HEK293 (cell line): ENCODE results near the gene SPAG5.

Experiments used
- CTCF ChIA-PET: fragments of 350-600 bp; formaldehyde crosslinking; extraction: SDS; loops from one replicate; lab custom pipeline; 2021; ENCODE audit warnings: antibody characterized with exemption; lab: Yijun Ruan, JAX
- POLR2A ChIA-PET: fragments of 300-600 bp; formaldehyde crosslinking; extraction: SDS; loops from one replicate; lab custom pipeline; 2020; ENCODE audit warnings: antibody characterized with exemption, inconsistent platforms; lab: Yijun Ruan, JAX
- H3K27ac ChIP-seq: fragments of 200-500 bp; sonication (Bioruptor generic); 2 replicates; pipeline ENCODE4 v1.5.1; 2014; ENCODE audit warnings: low read depth, low read length, control low read depth, inconsistent platforms; ENCODE audit errors: extremely low read depth
- H3K36me3 ChIP-seq, 2 experiments: fragments of 200-500 bp in 1 of 2; sonication (Bioruptor generic) in 1 of 2; 1 replicate in 1 of 2; 2 replicates in 1 of 2; pipeline ENCODE4 v1.5.1; 2014 to 2017; ENCODE audit warnings: inconsistent platforms in 2 of 2, low read length in 2 of 2; ENCODE audit not compliant: control insufficient read depth in 2 of 2, insufficient read depth in 1 of 2
- H3K4me1 ChIP-seq: fragments of 200-500 bp; sonication (Bioruptor generic); 2 replicates; pipeline ENCODE4 v1.5.1; 2014; ENCODE audit warnings: mild to moderate bottlenecking, low read length, inconsistent platforms; ENCODE audit not compliant: control insufficient read depth, insufficient read depth
- H3K4me3 ChIP-seq: 2 replicates; pipeline ENCODE4 v1.5.1; 2011; ENCODE audit warnings: low read depth, mild to moderate bottlenecking, control low read depth, low read length, moderate library complexity
- H3K9me3 ChIP-seq: fragments of 200-500 bp; sonication (Bioruptor generic); 2 replicates; pipeline ENCODE4 v1.5.1; 2014; ENCODE audit warnings: low read depth, low read length, inconsistent platforms; ENCODE audit not compliant: control insufficient read depth, insufficient read depth
- ELK4 ChIP-seq: IDR thresholded peaks from 2 replicates; pipeline ENCODE4 v1.6.1; 2011; ENCODE audit warnings: mild to moderate bottlenecking, low read depth, low read length, borderline replicate concordance
- HOXA7 ChIP-seq: sonication (generic); formaldehyde crosslinking; IDR thresholded peaks from 2 replicates; pipeline ENCODE4 v1.8.1; 2022; ENCODE audit warnings: missing genetic modification reagents, borderline replicate concordance
- HOXD13 ChIP-seq: sonication (generic); formaldehyde crosslinking; IDR thresholded peaks from 2 replicates; pipeline ENCODE4 v1.8.0; 2022; ENCODE audit warnings: missing genetic modification reagents, borderline replicate concordance
- INSM2 ChIP-seq: fragments of 450-650 bp; formaldehyde crosslinking; IDR thresholded peaks from 2 replicates; pipeline ENCODE4 v1.5.1; 2016; ENCODE audit warnings: missing biosample characterization, missing genetic modification characterization
- KLF7 ChIP-seq: fragments of 450-650 bp; formaldehyde crosslinking; IDR thresholded peaks from 2 replicates; pipeline ENCODE4 v1.5.1; 2016; ENCODE audit warnings: missing biosample characterization, missing genetic modification characterization, borderline replicate concordance
- KLF8 ChIP-seq: fragments of 450-650 bp; formaldehyde crosslinking; IDR thresholded peaks from 2 replicates; pipeline ENCODE4 v1.5.1; 2016; ENCODE audit warnings: missing biosample characterization, missing genetic modification characterization
- WT1 ChIP-seq: fragments of 450-650 bp; formaldehyde crosslinking; IDR thresholded peaks from 2 replicates; pipeline ENCODE4 v1.5.1; 2016; ENCODE audit warnings: missing biosample characterization, missing genetic modification characterization
- ZBTB11 ChIP-seq: fragments of 450-650 bp; formaldehyde crosslinking; conservative IDR thresholded peaks from 2 replicates; pipeline ENCODE4 v1.5.1; 2016; ENCODE audit warnings: low read depth, missing biosample characterization, missing genetic modification characterization
- ZBTB48 ChIP-seq: fragments of 450-650 bp; formaldehyde crosslinking; IDR thresholded peaks from 2 replicates; pipeline ENCODE4 v1.5.1; 2016; ENCODE audit warnings: missing biosample characterization, missing genetic modification characterization
- ZNF121 ChIP-seq: fragments of 450-650 bp; formaldehyde crosslinking; IDR thresholded peaks from 2 replicates; pipeline ENCODE4 v1.5.1; 2016; ENCODE audit warnings: missing biosample characterization, missing genetic modification characterization
- ZNF248 ChIP-seq: fragments of 450-650 bp; formaldehyde crosslinking; IDR thresholded peaks from 2 replicates; pipeline ENCODE4 v1.5.1; 2017; ENCODE audit warnings: missing biosample characterization, missing genetic modification characterization
- ZNF335 ChIP-seq: fragments of 450-650 bp; formaldehyde crosslinking; conservative IDR thresholded peaks from 2 replicates; pipeline ENCODE4 v1.5.1; 2016; ENCODE audit warnings: missing biosample characterization, missing genetic modification characterization
- ZNF555 ChIP-seq: fragments of 450-650 bp; formaldehyde crosslinking; conservative IDR thresholded peaks from 2 replicates; pipeline ENCODE4 v1.5.1; 2017; ENCODE audit warnings: missing biosample characterization, mild to moderate bottlenecking, missing genetic modification characterization, inconsistent platforms
- ZNF660 ChIP-seq: fragments of 450-650 bp; IDR thresholded peaks from 2 replicates; pipeline ENCODE4 v1.5.1; 2018; ENCODE audit warnings: missing biosample characterization, mild to moderate bottlenecking, missing genetic modification characterization
- ZNF670 ChIP-seq: fragments of 450-650 bp; formaldehyde crosslinking; IDR thresholded peaks from 2 replicates; pipeline ENCODE4 v1.5.1; 2016; ENCODE audit warnings: missing biosample characterization, missing genetic modification characterization, low read depth
- ZNF837 ChIP-seq: fragments of 450-650 bp; formaldehyde crosslinking; IDR thresholded peaks from 2 replicates; pipeline ENCODE4 v1.5.1; 2016; ENCODE audit warnings: missing biosample characterization, missing genetic modification characterization
- TF ChIP-seq, protein P1 (sequence below): fragments of 450-650 bp; formaldehyde crosslinking; IDR thresholded peaks from 2 replicates; pipeline ENCODE4 v1.5.0; 2017; ENCODE audit warnings: missing biosample characterization, missing genetic modification characterization, borderline replicate concordance

Gene SPAG5

GRCh38 chr17:28599311-28600184, 723 bp upstream of the SPAG5 start (continued):
- TF ChIP-seq ZNF555 = no peak

DNA sequence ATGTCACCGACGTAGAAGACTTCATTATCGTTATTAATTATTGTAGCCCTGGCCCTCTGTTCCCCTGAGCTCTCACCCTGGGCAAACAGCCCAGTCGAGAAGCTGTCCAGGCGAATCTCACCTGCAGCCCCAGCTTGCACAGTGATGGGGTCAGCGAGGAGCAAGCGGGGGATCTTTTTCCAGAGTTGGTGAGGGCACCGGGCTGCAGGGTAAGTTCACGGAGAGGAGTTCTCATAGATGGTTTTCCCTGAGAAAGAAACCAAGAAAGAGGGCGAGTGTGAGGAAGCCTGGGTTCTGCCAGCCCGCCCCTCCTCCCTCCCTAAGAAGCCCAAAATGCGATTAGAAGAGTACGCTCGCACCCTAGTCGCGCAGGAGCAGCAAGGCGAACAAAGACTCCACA, 436 bp downstream of the SPAG5 start:
- ChIA-PET POLR2A (interaction anchor here (0.7 to 3.0 kb wide), 9 partner anchors 9 to 121 kb away, joined by 3 to 30 read pairs (median 8); partner anchors contain the start of genes ALDOC, PIGS and RPL23A), CTCF (interaction anchor here (0.8 to 1.2 kb wide), 5 partner anchors 9 to 58 kb away, joined by 3 to 5 read pairs (median 4); no protein-coding TSS in a partner anchor)
- H3K4me1 ChIP-seq = no peaks in the 10 kb centered on the region
- peak overlapping the region; percentile 90 for H3K27ac ChIP-seq
- H3K4me3 ChIP-seq = peak overlapping the region; percentile 87
- TF ChIP-seq ZNF335 = peak; percentile 76
- no peak for TF ChIP-seq ZNF121 (tag by site-specific recombination)
- H3K9me3 ChIP-seq = no peaks in the 10 kb centered on the region
- H3K36me3 ChIP-seq = peaks cover 29 to 43% of the 10 kb centered on the region in 2 experiments

- Histone ChIP-seq H3K9me3 (no peaks in the 10 kb centered on the region), H3K4me1 (no peaks in the 10 kb centered on the region), H3K4me3 (peak overlapping the region; percentile 87), H3K36me3 (peaks cover 35 to 46% of the 10 kb centered on the region in 2 experiments), H3K27ac (peak overlapping the region; percentile 90)
- TF ChIP-seq KLF7 (tag by site-specific recombination) (no peak), ZNF660 (tag by site-specific recombination) (0 out of 2 replicates have a peak, but pooled peaks have one; percentile 11)
- CTCF ChIA-PET = interaction anchor here (0.8 to 1.2 kb wide), 5 partner anchors 8 to 57 kb away, joined by 3 to 5 read pairs (median 4); no protein-coding TSS in a partner anchor
- POLR2A ChIA-PET = interaction anchor here (0.7 to 3.0 kb wide), 8 partner anchors 9 to 122 kb away, joined by 3 to 30 read pairs (median 8); partner anchors contain the start of genes ALDOC, PIGS and RPL23A
Observed at GRCh38 chr17:28597606-28598383, 1.0 kb downstream of the SPAG5 start.

- Histone ChIP-seq H3K4me3 (no peak overlapping the region), H3K27ac (no peak overlapping the region), H3K36me3 (peaks cover 77 to 84% of the 10 kb centered on the region in 2 experiments), H3K9me3 (no peaks in the 10 kb centered on the region), H3K4me1 (no peaks in the 10 kb centered on the region)
- CTCF ChIA-PET = interaction anchor here (1.5 kb wide), 1 partner anchor 55 kb away, joined by 4 read pairs; no protein-coding TSS in a partner anchor
- POLR2A ChIA-PET = interaction anchor here (0.5 to 5.7 kb wide), 5 partner anchors 9 to 24 kb away, joined by 3 to 29 read pairs (median 8); partner anchors contain the start of genes ALDOC and PIGS
- TF ChIP-seq ZBTB11 (no peak), INSM2 (tag by site-specific recombination) (no peak), ZNF670 (tag by site-specific recombination) (no peak), ZBTB48 (tag by site-specific recombination) (no peak), ZNF837 (tag by site-specific recombination) (no peak), WT1 (no peak), KLF8 (tag by site-specific recombination) (no peak), HOXD13 (no peak), ELK4 (no peak), ZNF248 (tag by site-specific recombination) (no peak), HOXA7 (CRISPR knock-in tag) (no peak)
- TF ChIP-seq, protein P1, sequence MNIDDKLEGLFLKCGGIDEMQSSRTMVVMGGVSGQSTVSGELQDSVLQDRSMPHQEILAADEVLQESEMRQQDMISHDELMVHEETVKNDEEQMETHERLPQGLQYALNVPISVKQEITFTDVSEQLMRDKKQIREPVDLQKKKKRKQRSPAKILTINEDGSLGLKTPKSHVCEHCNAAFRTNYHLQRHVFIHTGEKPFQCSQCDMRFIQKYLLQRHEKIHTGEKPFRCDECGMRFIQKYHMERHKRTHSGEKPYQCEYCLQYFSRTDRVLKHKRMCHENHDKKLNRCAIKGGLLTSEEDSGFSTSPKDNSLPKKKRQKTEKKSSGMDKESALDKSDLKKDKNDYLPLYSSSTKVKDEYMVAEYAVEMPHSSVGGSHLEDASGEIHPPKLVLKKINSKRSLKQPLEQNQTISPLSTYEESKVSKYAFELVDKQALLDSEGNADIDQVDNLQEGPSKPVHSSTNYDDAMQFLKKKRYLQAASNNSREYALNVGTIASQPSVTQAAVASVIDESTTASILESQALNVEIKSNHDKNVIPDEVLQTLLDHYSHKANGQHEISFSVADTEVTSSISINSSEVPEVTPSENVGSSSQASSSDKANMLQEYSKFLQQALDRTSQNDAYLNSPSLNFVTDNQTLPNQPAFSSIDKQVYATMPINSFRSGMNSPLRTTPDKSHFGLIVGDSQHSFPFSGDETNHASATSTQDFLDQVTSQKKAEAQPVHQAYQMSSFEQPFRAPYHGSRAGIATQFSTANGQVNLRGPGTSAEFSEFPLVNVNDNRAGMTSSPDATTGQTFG (tag by site-specific recombination) = no peak
Observed at GRCh38 chr17:28592260-28592659, 6.6 kb downstream of the SPAG5 start.
